Fibroblast of skin of left biceps (primary cell): ENCODE results near the gene SGCE.

Source experiments
- DNase-seq, 2 experiments: peaks; one replicate each; pipeline ENCODE4 v3.0.0-alpha.2; 2013; ENCODE audit warnings: low read depth in 2 of 2

Gene SGCE

DNA sequence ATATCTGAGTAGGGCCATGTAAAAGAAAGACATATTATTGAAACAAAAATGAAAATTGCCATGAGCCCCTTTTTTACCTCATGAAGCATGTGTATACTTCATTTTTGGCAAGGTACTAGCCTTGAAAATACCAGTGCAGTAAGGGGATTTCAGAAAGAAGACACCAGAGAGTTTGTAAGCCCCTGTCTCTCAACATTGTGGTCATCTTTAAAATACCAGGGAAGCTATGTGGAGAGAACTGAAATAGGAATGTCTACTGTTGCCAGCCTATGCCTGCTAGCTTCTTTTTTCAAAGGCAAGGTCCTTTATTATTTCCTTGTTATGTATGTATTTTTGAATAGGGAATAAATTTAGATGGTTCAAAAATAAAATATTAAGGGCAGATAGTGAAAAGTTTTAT, 88.5 kb downstream of the SGCE start:
- no peak for DNase-seq

DNA sequence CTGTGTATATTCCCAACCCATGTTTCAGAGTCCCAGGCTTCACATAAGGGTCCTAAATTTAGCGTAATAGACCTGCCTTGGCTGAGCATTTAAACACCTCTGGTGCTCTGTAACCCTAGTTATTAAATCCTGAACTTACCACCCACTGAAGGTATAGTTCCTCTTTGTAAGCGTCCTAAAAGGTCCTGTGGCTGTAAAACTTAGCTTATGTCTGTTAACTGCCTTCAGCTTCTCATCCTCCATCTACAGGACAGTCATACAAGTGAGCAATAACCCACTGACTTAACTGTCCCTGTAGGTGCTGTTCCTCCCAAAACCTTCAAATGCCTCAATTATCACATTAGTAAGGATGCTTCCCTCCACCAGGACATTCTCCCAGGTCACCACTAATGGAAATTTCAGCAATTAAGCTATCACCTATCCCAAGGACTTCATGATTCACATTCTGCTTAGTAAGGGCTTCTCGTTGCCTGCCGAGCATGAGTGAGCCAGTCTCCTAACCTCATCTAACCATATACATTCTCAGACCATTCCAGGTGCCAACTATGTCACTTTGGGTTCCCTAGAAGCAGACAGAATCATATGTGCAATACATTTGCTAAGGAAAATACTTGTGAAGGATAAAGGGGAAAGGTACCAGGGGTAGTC, 90.6 kb downstream of the SGCE start:
- no peak for DNase-seq

DNA sequence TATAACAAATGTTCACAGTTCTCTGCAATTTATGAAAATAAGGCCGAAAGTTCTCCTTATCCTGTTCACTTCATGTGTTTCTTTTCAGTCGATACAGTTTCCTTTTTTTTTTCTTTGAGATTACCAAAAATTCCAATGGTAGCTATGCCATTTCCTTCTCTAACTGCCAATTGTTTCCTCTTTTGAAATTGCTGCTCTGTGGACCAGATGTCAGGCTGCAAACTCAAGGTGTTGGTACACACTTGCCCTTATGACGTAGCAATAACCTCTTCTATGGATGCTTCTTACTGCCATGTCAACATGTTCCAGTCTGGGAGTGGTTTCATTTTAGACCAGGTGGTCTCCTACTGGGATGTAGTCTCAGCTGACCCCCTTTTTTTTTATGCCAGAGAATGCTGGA, 93.4 kb downstream of the SGCE start:
- no peak for DNase-seq

DNA sequence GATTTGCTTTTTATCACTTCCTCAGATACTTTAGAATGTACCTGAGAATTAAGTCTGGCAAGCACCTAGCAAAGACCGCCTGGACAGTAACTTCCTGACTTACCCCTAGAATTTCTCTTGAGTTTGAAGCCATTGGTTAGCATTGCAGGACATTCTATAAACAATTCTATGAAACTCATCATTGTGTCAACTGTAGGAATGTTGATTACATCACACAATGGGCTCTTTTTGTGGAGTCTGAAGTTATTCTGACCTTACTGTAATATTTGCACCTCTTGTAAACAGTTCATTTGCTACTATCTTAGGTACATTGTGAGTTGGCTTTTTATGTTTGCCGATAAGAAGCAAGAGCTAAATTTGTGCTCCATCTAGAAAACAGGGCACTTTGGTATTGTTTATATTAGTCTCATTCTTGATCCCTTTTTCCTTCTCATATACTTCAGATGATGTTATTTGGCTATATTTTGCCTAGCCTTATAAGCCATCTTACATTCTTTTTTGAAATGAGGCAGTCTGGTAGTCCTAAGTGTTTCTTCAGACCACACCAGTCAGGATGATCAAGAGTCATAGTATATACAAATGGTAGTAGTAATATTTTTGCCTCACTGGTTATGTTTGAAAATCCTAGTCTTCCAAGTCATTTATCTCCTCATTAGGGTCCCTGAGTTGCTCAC, 94.0 kb downstream of the SGCE start:
- DNase-seq: no peak

DNA sequence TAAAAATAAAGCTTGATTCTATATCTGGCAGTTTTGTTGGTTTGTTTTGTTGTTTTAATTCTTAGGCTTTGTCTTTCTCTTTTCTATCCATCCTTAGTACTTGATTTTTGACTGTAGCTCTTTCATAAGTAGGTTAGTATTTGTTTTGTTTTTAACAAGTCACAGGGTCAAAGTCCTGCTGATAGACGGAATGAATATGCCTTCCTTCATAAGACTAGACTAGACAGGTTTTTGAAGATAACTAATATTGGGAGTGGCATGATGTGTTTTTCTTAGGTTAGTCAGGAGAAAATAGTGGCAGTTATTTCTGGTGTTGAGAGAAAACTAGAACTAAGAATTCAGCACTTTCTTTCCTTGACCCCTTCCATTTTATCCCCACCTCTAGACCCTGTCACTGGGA, 96.0 kb downstream of the SGCE start:
- DNase-seq: no peak

DNA sequence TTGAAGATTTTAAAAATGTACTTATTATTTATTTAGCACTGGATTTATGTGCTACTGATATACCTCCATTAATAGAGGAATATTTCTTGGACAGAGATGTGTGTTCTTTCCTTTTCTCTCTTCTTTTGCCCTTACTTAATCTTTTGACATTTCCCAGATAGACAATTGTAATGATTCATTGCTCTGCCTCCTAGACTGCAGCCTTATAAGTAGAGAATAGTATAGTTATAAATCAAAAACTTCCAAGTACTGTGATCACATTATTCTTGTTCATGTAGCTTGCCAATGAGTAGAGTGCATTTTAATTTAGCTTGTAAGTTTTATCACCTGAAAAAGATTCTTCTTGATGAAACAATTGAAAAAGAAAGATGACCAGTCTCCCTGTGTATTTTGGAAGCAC, 98.7 kb downstream of the SGCE start:
- no peak for DNase-seq

DNA sequence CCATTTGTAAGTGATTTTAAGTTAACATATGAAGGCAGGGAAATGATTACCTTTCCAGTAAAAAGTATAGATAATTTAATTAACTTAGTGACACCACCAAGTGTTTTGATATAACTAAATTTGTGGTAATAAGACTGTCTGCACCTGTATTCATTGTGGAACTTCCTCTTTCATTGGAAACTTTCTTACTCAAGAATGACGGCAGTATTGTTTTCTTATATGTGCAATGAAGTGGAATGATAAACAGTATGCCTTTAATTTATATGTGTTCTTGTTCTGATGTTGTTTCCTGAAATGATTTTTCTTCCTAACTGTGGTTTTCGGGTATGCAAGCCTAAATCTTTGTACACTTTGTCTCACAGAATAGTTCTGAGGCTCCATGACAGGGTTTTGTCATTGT, 99.9 kb downstream of the SGCE start:
- no peak for DNase-seq

DNA sequence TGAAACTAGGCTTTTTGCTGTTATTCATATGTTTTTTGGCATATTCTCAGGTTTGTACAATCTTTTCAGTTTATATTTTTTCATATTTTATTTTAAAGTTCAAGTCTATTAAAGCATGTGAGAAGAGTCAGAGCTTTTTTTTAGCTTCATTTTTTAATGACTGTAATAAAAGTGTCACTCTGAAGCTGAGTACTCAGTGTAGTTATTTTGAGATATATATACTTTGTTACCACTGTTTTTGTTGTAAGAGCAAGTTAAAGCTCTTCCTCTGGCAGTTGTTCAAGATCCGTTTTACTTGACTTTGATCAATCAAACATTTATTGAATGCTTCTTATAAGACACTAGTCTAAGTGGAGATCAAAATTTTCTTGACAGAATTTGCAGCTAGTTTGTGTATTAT, 108.8 kb downstream of the SGCE start:
- no peak for DNase-seq

DNA sequence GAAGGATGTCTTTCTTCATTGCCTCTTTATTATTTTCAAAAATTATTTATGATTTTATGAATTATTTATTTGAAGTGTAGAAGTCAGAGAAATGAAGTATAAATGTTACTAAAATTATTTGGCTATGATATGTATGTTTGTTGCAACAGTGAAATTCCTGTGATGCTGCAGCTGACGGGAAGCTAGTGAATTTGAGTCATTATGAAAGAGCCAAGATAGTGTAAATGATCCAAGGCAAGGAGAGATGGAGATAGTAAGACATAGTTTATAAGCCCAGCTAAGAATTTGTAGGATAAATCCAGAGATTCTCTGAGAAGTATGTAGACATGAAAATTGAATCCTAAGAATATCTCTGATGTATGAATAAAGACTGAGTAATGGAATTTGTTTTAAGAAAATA, 115.5 kb downstream of the SGCE start:
- no peak for DNase-seq
